ENCODE data around the gene NOG. TPM values are rescaled to one million over a fixed set of nuclear protein-coding genes. Genes with fewer than 3 reads are reported as not detected.

NOG gene
- total RNA-seq, 4 donors from 2014 or later = 0.81 to 1.4 (median 1.1) TPM; not detected in 1

DNA sequence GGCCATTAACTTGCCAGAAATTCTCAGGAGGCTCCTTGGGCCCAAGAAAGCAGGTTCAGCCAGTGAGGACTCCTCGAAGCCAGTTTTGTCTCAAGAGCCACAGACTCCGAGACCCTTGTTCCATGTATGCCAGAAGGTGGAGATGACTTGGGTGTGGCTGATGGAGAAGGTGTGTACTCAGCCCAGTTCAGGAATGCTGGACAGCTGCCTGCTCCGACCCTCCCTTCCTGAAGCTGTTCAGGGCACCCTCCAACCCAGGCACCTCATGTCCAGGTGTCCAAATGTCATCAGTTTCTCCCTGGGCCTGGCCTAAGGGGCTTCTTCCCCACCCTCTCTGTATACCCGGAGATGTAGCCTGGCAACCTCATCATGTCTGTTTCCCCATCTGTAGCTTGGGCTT, 40.2 kb downstream of the NOG start:
- intact Hi-C loops (cut with DNase I) = no loop called here
- Histone ChIP-seq H3K27ac (no peak overlapping the region), H3K36me3 (no peaks in the 10 kb centered on the region), H3K4me3 (replicated peaks in 1 of 3) (no peak overlapping the region), H3K4me1 (no peaks in the 10 kb centered on the region), H3K9me3 (no peaks in the 10 kb centered on the region), H3K27me3 (no peaks in the 10 kb centered on the region)
- DNase-seq = no peak
- TF ChIP-seq, protein P1, sequence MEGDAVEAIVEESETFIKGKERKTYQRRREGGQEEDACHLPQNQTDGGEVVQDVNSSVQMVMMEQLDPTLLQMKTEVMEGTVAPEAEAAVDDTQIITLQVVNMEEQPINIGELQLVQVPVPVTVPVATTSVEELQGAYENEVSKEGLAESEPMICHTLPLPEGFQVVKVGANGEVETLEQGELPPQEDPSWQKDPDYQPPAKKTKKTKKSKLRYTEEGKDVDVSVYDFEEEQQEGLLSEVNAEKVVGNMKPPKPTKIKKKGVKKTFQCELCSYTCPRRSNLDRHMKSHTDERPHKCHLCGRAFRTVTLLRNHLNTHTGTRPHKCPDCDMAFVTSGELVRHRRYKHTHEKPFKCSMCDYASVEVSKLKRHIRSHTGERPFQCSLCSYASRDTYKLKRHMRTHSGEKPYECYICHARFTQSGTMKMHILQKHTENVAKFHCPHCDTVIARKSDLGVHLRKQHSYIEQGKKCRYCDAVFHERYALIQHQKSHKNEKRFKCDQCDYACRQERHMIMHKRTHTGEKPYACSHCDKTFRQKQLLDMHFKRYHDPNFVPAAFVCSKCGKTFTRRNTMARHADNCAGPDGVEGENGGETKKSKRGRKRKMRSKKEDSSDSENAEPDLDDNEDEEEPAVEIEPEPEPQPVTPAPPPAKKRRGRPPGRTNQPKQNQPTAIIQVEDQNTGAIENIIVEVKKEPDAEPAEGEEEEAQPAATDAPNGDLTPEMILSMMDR (IDR thresholded peaks at IDR 0.05) = no peak
- TF ChIP-seq POLR2A (IDR thresholded peaks at IDR 0.05) = no peak
- 66 to 81% methylated on average over 4 of the region's 4 CpGs for WGBS, 2 donors

DNA sequence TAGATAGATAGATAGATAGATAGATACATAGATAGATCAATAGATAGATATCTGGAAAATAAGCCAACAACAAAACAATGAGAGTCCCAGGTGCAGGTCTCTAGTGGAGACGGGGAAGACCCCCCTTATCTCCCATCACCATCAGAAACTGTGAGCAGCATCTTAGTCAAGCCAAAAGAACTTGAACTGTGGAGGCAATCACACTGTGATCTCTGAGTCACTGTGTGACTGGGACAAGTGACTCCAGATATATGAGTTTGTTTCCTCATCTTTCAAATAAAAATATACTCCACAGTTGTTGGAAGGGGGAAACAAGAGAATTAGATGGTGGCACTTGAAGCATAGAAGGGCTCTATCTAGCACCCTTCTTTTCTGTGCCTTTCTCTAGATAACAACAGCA, 42.1 kb downstream of the NOG start:
- no peak for DNase-seq
- no peak overlapping the region for H3K27ac ChIP-seq
- no peak overlapping the region for H3K4me3 ChIP-seq (replicated peaks in 1 of 3)
- no peaks in the 10 kb centered on the region for H3K9me3 ChIP-seq
- no peaks in the 10 kb centered on the region for H3K27me3 ChIP-seq
- intact Hi-C loops (cut with DNase I) = no loop called here
- H3K4me1 ChIP-seq = no peaks in the 10 kb centered on the region
- TF ChIP-seq, protein P1 (IDR thresholded peaks at IDR 0.05) = no peak
- no peak for TF ChIP-seq POLR2A (IDR thresholded peaks at IDR 0.05)
- no peaks in the 10 kb centered on the region for H3K36me3 ChIP-seq
- 68 to 75% methylated on average over 1 of the region's 1 CpG for WGBS, 2 donors

DNA sequence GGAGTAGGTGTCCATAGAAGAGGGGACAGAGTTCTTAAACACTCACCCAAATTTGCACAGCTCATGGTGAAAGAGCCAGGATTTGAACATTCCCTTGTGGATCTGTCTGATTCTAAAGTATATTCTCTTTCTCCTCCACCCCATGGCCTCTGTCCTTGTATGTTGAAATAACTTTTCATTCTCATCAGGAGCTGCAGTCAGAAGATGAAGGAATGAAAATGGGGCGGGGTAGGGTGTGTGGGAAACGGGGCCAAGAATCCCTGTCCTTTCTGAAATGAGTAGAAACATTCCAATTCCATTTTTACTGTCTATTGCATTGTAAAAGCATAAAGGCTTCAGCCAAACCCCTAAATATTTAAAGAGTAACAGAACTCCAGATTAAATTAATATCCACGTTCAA, 42.8 kb downstream of the NOG start:
- WGBS, 2 donors = 70 to 72% methylated on average over 3 of the region's 3 CpGs
- intact Hi-C loops (cut with DNase I) = no loop called here
- H3K4me3 ChIP-seq (replicated peaks in 1 of 3) = no peak overlapping the region

DNA sequence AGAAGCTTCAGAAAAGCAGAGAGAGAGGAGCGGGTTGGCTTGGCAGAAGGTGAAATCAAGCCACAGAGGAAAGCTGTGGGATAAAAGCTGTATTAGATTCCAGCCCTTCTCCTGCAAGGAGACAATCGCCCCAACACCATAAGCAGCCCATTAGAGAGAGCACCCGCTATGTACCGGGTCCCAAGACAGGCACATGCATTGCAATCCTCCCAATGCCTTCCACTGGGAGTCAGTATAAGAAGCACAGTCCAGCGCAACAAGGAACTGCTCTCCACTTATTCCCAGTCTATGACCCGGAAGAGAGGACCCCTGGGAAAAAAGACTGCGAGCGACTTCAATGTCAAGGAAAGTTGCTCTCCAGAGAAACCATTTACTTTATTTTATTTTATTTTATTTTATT, 43.8 kb downstream of the NOG start:
- intact Hi-C loops (cut with DNase I) = no loop called here
- Histone ChIP-seq H3K4me3 (replicated peaks in 1 of 3) (no peak overlapping the region), H3K9me3 (no peaks in the 10 kb centered on the region), H3K36me3 (no peaks in the 10 kb centered on the region), H3K4me1 (no peaks in the 10 kb centered on the region), H3K27ac (no peak overlapping the region), H3K27me3 (no peaks in the 10 kb centered on the region)
- WGBS, 2 donors = 75 to 78% methylated on average over 8 of the region's 8 CpGs
- DNase-seq = no peak
- TF ChIP-seq, protein P1 (IDR thresholded peaks at IDR 0.05) = no peak
- no peak for TF ChIP-seq POLR2A (IDR thresholded peaks at IDR 0.05)

More for the DNA sequence above, 42.8 kb downstream of the NOG start:
- no peak for DNase-seq
- Histone ChIP-seq H3K4me1 (no peaks in the 10 kb centered on the region), H3K9me3 (no peaks in the 10 kb centered on the region), H3K27ac (no peak overlapping the region), H3K36me3 (no peaks in the 10 kb centered on the region), H3K27me3 (no peaks in the 10 kb centered on the region)
- no peak for TF ChIP-seq POLR2A (IDR thresholded peaks at IDR 0.05)
- TF ChIP-seq, protein P1 (IDR thresholded peaks at IDR 0.05) = no peak

DNA sequence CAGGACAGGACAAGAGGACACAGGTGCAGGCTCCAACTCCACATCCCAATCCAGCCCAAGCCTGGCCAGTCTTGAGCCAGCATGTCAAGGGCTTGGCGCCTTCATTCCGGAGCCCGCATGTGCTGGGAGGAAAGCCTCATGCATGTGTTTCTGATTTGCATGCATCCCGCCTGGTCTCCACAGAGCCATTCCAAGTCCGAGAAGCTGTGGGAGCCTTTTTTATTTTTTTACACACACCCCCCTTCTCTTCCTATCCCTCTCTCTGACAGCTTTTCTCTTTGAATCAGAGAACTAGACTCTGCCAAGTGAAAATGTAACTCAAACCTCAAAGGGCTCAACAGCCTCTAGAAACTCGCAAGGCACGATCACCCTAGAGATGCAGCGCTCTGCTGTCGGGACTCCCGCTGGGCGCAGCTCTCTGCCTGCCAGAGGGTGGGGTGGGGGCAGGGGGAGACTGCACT, 45.1 kb downstream of the NOG start:
- Histone ChIP-seq H3K36me3 (no peaks in the 10 kb centered on the region), H3K27me3 (no peaks in the 10 kb centered on the region), H3K4me1 (no peaks in the 10 kb centered on the region), H3K27ac (no peak overlapping the region), H3K4me3 (replicated peaks in 1 of 3) (no peak overlapping the region), H3K9me3 (no peaks in the 10 kb centered on the region)
- intact Hi-C loops (cut with DNase I) = no loop called here
- TF ChIP-seq, protein P1 (IDR thresholded peaks at IDR 0.05) = no peak
- no peak for TF ChIP-seq POLR2A (IDR thresholded peaks at IDR 0.05)
- DNase-seq = no peak
- 48 to 58% methylated on average over 11 of the region's 11 CpGs for WGBS, 2 donors
